Activated CD4-positive, alpha-beta T cell treated with anti-CD3 and anti-CD28 coated beads for 4 hours (primary cell): ENCODE measurements around the gene ZNF236.

ENCODE experiments used
- DNase-seq, 2 donors: peaks; one replicate each; pipeline ENCODE4 v3.0.0-alpha.2; 2020

The ZNF236 gene

DNA sequence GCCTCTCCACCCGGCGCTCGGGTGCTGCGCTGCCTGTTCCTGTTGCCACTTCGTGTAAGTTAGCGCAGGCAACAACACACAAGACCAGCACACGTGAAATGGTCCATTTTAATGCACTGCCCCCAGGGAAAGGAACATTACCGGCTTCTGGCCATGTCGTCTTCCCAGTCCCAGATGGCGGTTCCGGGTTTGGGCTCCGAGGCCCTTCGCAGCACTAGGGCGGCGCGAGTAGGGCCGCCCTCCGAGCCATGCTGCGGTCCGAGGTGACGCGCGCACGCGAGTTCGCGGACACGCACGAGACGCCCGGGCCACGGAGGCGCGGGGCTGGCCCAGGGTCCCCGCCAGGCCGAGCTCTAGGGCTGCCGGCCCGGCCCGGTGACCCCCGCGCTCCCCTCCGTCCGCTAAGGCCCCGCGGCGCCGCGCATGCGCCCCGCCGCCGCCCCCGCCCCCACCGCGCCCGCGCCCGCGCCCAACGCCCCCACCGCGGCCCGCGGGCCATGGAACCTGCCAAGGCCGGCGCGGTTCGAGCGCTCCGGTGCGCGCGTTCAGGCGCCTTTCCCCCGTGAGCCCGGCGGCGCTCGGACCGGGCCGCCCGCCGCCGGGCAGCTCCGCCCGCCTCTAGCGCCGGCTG, 367 bp upstream of the ZNF236 start:
- peak; percentile 65 to 67 for DNase-seq

DNA sequence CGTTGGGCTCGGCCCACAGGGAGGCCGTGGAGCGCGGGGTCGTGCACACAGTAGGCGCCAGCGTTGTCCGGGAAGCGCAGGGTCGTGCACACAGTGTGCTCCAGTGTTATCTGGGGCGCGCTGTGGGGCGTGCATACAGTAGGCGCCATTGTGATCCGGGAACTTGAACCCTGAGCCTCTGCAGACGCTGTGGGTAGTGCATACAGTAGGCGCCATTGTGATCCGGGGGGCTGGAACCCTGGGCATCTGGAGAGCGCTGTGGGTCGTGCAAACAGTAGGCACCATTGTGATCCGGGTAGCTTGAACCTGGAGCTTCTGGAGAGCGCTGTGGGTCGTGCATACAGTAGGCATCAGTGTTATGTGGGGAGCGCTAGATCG, 793 bp downstream of the ZNF236 start:
- no peak for DNase-seq

DNA sequence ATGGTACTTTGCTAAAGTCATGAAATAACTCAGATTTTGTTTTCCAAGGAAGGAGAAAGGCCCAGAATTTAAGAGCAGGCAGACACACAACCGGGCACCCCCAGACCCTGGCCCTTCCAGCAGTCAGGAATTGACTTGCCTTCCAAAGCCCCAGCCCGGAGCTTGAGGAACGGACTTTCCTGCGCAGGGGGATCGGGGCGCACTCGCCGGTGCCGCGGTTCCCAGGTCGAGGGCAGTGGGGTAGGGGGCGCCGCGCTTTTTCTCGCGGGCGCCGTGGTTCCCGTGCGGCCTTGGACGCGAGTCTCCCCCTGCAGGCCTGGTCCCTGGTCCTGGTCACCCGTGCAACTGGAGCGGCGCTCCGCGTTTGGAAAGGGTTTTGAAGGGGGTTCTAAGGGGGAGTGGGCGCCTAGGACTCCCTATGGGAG, 1.2 kb downstream of the ZNF236 start:
- DNase-seq: no peak

DNA sequence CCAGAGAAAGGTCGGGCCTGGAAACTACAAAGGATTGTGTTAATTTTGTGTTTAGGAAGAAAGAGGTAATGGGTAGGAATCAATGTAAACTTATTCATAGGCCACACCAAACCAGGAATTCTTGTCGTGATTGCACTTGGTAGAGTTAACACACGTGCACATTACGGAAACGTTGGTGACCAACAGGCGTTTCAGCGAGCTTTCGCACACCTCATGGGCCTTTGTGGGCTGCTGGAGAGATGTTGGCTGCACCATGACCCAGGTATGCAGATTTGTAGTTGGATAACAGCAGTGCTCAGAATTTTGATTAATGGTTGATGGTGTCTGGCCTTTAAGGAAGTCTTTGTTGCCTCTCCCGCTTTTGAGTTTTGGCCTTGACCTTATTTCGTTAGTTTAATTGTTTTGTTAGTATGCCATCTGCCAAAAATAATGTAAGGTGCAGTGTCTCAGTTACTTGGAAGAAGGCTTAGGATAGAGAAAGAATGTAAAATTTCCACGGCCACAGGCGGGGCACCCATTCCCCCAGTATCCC, 1.9 kb downstream of the ZNF236 start:
- no peak for DNase-seq

DNA sequence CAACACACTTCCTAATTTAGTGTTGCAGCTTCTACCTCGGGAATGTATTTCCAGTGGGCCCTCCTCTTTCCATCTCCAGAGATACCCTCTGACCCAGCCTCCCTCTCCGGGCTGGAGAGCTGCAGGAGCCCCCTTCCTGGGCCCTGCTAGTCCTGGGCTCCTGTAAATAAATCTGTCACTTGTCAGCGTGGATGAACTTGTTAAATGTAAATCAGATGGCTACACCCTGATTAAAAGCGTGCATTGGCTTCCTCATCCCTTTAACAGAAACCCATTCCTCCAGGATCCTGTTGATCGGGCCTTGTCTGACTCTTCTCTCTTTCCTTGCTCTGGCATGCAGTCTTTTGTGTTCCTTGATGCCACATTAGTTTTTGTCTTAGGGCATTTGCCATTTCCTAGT, 2.4 kb downstream of the ZNF236 start:
- no peak for DNase-seq

DNA sequence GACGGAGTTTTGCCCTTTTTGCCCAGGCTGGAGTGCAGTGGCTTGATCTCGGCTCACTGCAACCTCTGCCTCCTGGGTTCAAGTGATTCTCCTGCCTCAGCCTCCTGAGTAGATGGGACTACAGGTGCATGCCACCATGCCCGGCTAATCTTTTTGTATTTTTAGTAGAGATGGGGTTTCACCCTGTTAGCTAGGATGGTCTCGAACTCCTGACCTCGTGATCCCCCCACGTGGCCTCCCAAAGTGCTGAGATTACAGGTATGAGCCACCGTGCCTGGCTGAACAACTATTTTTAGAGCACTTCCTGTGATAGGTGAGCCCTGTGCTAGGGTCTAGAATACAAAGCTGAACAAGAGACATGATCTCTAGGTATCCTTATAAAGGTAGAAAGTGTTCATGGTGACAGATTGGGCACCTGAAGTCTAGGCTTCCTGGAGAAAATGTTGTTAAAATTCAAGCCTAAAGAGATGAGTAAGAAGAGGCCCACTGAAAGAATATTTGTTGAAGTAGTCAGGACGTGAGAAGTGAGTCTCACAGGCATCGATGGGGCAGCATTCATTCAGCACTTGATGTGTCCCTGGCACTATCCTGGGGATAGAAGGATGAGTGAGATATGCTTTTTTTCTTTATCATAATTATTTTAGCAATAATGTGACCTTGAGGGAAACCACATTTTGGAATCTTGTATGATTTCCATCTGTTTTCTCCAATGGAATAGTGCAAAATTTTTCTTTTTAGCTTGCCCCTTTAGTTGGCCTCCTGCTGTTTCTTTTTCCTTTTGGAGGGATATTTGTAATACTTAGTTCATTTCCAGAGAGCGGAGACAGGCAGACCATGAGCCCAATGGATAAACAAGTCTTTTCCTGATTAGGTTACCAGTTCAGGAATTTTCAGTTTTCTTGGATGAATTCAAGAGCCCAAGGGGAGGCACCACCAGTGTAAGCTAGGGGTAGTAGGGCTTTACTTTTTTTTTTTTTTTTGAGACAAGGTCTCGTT, 5.1 kb downstream of the ZNF236 start:
- DNase-seq: no peak

DNA sequence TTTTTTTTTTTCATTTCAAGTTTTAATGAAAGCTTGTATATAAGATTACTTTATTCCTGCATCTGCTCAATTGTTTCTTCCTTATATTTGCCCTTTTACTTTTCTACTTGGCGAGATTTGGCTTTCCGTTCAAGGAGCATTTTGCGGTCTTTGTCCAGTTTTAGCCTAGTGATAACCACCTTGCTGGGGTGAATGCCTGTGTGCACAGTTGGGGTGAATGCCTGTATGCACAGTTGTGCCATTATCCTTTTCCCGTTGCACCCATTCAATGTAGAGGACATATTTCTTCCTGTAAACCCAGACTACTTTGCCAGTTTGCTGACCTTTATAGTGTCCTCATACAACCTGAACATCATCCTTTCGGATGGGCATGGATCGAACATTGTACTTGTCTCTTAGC, 12.0 kb downstream of the ZNF236 start:
- DNase-seq: no peak

DNA sequence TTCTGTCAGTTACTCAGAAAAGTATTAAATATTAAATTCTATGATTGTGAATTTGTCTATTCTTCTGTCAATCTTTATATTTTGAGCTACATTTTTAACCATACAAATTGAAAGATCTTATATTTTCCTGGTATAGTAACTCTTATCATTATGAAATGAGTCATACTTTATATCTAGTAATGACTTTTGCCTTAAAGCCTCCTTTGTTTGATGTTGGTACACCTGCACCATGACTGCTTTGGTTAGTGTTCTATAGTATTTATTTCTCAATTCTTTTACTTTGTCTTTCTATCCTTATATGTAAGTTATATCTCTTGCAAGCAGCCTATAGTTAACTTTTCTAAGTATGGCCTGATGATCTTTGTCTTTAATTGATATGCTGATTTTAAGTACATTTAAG, 13.0 kb downstream of the ZNF236 start:
- DNase-seq: no peak

DNA sequence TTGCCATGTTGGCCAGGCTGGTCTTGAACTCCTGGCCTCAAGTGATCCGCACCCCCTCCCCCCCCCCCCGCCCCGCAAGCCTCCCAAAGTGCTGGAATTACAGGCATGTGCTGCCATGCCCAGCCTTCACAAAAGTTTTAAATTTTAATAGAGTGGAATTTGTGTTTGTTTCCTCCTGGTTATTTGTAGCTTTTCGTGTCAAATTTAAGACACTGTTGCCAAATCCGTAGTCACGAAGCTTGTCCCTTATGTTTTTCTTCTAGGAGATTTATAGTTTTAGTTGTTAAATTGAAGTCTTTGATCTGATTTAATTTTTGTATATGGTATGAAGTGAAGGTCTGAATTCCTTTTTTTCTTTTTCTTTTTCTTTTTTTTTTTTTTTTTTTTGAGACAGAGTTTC, 14.7 kb downstream of the ZNF236 start:
- DNase-seq: no peak

DNA sequence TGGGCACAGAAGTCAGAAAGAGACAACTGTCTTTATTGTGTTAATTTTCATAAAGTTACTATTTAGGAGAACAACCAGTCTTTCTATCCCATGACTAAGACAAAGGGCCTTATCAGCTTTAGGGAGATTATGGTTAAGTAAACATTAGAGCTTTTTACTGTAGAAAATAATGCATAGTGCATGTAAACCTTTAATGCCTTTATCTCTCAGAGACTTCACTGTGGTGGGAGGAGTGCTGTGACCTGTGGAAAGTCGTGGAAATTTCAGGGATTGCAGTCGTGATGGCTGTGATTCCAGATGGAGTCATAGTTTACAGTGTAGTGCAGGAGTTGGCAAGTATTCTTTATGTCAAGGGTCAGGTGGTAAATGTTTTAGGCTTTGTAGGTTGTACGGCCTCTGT, 15.8 kb downstream of the ZNF236 start:
- no peak for DNase-seq

DNA sequence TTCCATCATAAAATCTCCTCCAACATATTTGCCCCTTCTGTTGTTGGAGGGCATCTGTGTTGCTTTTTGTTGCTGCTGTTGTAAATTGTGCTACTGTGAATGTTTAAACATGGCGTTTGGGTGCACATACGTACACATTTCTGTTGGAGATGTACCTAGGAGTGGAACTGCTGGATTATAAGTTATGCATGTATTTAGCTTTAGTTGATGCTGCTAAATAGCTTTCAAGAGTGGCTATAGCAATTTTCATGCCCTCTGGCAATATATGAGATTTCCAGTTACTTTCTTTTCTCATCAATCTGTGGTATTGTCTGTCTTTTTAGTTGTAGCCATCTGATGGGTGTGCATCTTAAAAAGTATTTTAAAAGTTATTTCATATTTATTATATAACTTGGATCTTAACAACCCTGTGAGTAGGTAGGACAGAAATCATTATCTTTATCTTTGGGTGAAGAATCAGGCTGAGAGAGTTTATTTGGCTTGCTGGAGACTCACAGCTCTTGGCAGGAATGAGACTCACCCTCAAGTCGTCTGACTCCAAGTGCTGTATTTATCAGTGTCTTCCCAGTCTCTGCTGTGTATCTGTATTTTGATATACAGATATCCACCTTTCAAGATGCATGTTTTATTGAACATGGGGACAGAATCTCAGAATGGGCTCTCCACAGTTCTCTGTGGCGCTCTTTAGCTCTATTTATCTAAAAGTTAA, 16.9 kb downstream of the ZNF236 start:
- no peak for DNase-seq

DNA sequence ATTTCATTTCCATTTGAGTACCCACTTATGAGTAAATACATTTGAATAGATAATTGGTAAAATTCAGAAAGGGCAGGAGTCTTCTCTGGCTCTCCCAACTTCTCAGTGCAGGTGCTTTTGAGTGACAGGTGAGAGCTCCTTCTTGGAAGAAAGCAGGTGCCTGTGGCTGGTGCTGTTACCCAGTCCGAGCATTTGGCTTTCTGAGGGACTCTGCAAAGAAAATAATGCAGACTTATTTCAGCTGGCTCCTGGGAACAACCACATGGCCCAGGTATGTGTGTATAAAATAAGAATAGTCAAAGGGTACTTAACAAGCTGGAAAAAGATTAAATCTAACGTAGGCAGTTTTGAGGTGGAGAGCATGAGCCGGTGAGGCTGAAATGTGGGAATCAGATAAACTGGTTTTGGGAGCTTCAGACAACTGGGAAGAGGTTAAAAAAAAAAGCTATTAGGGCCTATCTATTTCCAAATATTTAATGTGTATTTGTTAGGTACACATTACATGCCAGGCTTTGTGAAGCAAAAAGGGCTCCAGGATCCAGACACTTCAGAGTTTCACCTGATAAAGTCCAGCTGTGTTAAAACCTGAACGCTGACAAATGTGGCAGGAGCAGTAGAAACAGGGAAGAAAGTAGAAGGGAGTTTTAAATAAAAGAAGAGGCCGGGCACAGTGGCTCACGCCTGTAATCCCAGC, 20.6 kb downstream of the ZNF236 start:
- no peak for DNase-seq

DNA sequence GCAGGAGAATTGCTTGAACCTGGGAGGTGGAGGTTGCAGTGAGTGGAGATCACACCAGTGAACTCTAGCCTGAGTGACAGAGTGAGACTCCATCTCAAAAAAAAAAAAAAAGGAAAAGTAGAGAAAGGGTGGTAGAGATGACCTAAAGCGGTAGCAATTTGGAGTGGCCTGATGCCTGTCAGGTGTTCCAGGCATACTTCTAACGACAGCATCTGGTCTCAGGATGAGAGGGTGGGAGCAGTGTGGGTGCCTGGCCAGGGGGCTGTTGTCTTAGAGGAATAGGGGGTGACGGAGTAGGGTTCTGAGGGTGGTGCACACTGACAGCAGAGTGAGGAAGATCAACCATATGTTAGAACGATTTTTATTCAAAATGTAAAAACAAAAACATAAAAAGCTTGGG, 21.8 kb downstream of the ZNF236 start:
- DNase-seq: no peak

DNA sequence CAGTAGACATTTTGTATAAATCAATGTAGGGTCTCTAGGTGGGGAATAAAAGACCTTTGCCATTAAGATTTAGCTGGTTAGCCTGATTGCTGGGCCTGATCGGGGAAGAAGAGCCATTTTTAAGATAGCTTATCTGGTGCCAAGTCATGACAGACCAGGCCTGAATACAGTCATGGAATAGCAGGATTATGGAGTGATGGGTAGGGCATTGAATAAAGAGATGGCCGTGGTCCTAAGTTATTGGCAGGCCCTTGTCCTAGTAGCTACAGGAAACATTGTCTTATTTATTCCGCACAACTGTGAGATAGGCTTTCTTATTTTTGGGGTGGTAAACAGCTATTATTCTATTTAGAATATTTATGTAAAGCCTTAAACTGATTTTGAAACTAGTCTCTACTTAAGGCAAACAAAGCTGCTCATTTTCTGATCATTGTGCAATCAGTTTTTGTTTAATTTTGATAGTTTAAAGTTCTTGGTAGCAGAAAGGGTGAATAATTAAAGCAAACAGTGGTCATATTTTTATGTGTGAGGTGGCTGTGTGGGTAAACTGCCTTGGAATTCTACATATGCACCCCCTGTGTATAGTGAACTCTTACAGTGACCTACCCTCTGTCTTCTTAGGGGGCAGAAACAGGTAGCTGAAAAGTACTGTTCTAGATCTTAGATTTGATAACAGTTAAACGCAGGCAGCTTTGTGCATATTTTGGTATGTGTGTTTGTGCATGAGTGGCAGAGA, 22.6 kb downstream of the ZNF236 start:
- no peak for DNase-seq

DNA sequence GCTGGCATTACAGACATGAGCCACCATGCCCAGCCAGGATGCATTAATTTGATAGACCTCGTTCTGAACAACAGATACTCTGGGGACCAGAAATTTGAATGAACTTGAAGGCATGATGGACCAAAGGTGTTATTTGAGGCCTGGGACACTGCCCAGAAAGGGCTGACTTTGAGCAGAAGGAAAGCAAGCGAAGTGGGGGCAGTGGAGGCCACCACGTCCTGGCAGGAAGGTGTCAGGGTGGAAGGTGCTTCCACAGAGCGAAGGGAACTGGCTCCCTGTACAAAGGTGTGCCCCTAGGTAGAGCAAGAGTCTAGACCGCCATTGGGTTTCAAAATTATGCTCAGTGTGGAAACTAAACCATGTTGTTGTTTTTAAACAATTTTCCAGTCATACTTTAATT, 23.9 kb downstream of the ZNF236 start:
- DNase-seq: no peak

DNA sequence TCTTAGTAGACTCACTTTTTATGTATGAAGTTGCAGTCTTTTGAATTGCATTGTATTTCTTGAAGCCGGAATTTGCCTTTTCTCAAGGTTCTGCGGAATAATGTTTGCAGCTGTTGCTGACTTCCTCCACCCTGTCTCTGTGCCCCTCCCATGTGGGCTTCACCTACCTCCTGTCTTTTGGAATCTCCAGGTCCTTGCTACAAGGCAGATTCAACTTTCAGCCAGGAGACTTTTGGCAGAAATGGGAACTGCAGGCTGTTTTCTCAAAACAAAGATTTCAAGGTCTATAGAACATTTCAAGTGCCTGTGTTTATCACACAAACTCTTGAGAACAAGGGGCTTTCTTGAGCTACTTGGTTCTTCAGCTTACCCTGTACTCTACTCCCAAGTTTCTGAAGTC, 25.6 kb downstream of the ZNF236 start:
- DNase-seq: no peak

DNA sequence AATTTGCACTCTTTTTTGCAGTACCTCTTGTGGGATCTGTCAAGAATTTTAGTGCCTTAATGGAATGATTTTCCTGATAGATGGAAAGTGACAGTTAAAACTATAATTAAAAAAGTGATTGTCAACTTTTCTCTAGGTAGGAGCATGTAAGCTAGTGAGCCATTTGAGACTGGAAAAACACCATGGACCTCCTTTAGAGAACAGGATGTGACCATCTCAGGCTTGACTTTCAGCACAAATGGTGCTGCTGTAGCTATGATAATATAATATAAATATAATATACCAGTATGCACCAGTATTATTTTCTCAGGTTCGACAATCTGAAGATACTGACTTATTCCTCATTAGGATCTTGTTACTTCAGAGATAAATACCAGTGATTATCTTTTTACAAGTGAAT, 27.8 kb downstream of the ZNF236 start:
- no peak for DNase-seq

DNA sequence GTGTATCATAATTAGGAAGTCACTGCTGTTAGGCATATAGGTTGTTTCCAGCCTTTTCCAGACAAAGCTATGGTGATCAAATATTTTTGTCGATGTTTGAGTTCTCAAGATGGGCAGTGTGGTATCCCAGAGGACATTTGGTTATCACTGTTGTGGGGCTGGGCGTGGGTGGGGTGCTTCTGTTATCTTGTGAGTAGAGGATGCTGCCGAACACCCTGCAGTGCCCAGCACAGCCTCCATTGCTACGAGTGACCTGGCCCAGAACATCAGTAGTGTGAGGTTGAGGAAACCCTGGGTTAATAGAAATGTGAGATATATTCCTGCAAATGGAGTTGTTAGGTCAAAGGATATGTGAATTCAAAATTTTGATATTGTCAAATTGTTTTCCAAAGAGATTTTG, 33.2 kb downstream of the ZNF236 start:
- DNase-seq: no peak

DNA sequence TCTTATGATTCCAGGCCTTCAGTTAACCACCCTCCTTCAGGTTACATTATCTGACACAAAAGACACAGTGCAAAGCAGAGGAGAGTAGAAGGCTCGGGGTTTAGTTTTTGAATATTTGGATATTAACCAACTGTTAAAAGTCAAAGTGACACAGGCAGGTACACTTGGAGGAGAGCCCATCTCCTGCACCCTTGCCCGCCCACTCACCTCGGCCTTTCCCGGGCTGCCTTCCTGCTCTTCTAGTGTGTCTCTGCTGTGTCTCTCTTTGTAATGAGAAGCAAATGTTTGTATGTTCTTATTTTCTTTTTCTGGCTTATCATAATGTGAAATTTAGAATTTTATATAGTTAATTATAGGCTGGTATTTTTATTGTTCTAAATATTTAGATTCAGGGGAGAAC, 35.1 kb downstream of the ZNF236 start:
- no peak for DNase-seq

DNA sequence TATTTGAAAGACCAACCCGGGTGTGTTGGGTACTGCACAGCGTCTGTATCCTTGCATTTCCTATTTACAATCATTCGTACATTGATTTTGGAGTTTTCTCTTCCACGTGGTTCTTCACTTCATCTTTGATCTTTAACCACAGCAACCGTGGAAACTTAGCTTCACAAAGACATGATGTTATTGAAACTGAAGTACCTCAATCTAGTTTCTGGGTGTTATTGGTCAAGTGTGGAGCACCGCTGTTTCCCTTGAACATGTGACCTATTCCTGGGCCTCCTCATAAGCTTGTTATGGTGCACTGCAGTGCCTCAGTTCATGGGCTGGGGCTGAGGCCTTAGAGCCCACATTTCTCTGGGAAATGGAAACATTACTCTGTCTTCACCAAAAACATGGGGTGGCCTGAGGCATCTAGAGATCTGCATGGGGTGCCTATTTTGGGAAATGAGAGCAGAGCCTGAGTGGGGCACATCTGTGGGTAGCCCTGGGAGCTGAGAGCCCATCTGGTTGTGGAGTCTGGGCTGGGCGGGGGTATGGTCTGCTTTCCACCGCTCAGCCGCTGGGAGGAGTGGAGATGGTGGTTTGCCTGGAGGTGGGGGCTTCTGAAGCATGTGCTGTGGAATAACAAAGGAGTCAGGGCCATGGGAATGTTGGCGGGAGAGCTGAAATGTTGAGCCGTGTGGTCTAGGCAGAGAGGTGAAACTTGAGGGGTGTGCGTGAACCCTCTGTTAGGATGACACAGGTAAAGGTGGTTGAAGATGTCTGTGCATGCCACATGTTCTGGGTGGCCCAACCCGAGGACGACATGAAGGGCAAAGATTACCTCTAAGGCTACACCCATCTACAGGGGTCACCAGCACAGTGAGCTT, 37.4 kb downstream of the ZNF236 start:
- no peak for DNase-seq

DNA sequence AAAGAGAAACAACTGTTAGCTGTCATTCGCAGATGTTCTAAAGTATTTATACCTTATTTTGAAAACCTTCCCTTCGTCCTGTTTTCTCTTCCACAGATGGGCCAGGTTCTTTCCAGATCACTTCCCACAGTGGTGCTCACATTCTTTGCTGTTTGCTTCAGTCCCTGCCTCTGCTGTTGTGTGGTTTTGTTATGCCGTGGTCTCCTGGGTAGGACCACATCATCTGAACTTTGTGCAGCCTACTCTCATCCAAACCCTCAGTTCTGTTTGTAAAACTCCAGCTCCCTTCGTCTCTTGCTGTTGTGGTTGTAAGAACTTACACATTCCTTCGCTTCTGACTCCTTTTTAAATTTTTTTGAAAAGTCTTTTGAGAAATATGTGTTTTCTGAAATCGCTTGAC, 38.1 kb downstream of the ZNF236 start:
- DNase-seq: no peak
